Measurements from ENCODE around the gene GMDS. TPM values are rescaled to one million over a fixed set of nuclear protein-coding genes. Genes with fewer than 3 reads are reported as not detected.

GMDS gene
- total and polyA plus RNA-seq, 2 donors = 19.9 to 28.4 TPM

DNA sequence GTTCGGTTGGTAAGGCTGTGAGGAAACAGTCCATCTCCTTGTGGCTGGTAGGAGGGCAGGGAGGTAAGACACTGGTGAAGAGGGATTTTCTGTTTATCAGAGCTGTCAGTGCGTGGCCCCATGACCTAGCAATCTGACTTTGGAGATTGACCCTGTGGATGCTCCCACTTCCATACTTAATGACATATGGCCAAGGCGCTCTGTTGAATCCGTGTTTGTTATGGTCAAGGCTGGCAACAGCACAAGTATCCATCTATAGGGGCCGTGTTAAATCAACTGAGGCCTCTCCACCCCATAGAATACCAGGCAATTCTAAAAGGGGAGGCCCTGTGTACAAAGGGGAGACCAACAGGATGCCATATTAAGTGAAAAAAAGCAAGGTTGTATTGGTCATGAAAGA is 661.3 kb downstream of the GMDS start:
- no peaks in the 10 kb centered on the region for H3K9me3 ChIP-seq (ENCODE audit: control insufficient read depth in 2 of 2, insufficient read depth in 1 of 2, low read length in 1 of 2)
- H3K27me3 ChIP-seq (ENCODE audit: control insufficient read depth in 2 of 2, insufficient read depth in 1 of 2, low read length in 1 of 2) = peaks cover 0 to 6% of the 10 kb centered on the region in 2 donors
- H3K27ac ChIP-seq (ENCODE audit: low read depth in 1 of 2, low read length in 1 of 2) = no peak overlapping the region
- 77% methylated on average over 5 of the region's 5 CpGs for WGBS
- peaks cover 0 to 5% of the 10 kb centered on the region in 2 donors for H3K4me1 ChIP-seq (ENCODE audit: control insufficient read depth in 2 of 2, insufficient read depth in 2 of 2, low read length in 2 of 2)
- no peaks in the 10 kb centered on the region for H3K36me3 ChIP-seq (ENCODE audit: control insufficient read depth in 2 of 2, insufficient read depth in 2 of 2, low read length in 1 of 2)
- no peak for DNase-seq (ENCODE audit: low read depth in 6 of 9, low spot score in 9 of 9)
- no peak overlapping the region for H3K4me3 ChIP-seq (ENCODE audit: low read length in 2 of 2)

DNA sequence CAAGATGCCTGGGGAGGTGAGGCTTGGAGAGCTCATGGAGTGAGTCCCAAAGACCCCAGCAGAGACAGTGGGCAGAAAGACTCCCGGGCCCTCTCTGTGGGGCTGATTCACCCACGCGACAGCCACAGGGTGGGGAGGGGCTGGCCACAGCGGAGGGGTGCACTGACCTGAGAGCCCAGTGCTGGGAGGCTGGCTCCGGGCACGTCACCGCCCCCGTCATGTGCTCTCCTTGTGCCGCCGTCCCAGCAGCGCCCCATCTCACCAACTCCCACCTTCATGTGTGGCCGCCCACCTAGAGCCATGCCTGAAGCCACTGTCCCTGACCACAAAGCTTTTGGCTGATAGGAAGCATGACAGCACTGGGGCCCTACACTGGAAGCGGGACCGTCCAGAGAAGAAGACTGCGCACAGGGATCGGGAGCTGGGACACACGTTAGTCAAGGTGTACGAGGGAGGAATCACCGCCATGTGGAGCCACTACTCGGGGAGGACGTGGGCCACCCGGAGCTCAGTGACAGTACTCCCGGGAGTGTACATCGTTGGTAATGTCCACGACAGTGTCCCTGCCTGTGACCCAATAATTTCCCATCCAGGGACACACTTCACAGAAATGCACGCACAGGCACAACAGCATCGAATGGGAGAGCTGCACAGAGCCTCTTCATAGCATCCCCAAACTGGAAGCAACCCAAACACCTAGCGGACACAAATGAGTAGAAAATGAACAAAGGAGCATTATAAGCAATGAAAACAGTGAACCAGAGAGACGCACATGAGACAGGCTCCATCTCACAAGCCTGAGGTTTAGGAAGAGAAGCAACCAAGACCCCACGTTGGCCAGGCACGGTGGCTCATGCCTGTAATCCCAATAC is 664.0 kb downstream of the GMDS start:
- DNase-seq (ENCODE audit: low read depth in 6 of 9, low spot score in 9 of 9) = no peak
- WGBS = 95% methylated on average over 31 of the region's 31 CpGs
- peaks cover 0 to 5% of the 10 kb centered on the region in 2 donors for H3K4me1 ChIP-seq (ENCODE audit: control insufficient read depth in 2 of 2, insufficient read depth in 2 of 2, low read length in 2 of 2)

DNA sequence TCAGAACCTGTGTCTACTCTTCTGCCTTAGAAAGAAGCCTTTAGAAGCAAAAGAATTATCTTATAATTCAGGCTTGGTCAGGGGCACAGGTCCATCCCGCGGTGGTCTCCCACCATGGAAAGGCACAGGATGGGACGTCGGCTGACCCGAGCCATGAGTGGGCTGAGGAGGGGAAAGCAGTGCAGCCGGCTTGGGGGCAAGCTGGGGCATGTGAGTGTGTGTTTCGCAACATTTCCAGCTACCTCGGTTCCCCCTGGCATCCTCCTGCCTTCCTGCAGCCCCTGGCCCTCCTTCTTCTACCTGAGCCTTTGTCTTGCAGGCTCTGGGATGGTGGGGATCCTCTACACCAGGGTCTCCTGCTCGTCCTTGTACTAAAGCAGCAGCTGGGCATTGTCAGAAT is 664.8 kb downstream of the GMDS start:
- peaks cover 0 to 5% of the 10 kb centered on the region in 2 donors for H3K4me1 ChIP-seq (ENCODE audit: control insufficient read depth in 2 of 2, insufficient read depth in 2 of 2, low read length in 2 of 2)
- DNase-seq (ENCODE audit: low read depth in 6 of 9, low spot score in 9 of 9) = no peak
- H3K4me3 ChIP-seq (ENCODE audit: low read length in 2 of 2) = no peak overlapping the region
- H3K9me3 ChIP-seq (ENCODE audit: control insufficient read depth in 2 of 2, insufficient read depth in 1 of 2, low read length in 1 of 2) = no peaks in the 10 kb centered on the region
- peaks cover 0 to 6% of the 10 kb centered on the region in 2 donors for H3K27me3 ChIP-seq (ENCODE audit: control insufficient read depth in 2 of 2, insufficient read depth in 1 of 2, low read length in 1 of 2)
- 81% methylated on average over 9 of the region's 9 CpGs for WGBS
- H3K36me3 ChIP-seq (ENCODE audit: control insufficient read depth in 2 of 2, insufficient read depth in 2 of 2, low read length in 1 of 2) = no peaks in the 10 kb centered on the region
- H3K27ac ChIP-seq (ENCODE audit: low read depth in 1 of 2, low read length in 1 of 2) = no peak overlapping the region

More for the DNA sequence above, 664.0 kb downstream of the GMDS start:
- H3K4me3 ChIP-seq (ENCODE audit: low read length in 2 of 2) = no peak overlapping the region
- no peak overlapping the region for H3K27ac ChIP-seq (ENCODE audit: low read depth in 1 of 2, low read length in 1 of 2)
- H3K27me3 ChIP-seq (ENCODE audit: control insufficient read depth in 2 of 2, insufficient read depth in 1 of 2, low read length in 1 of 2) = peaks cover 0 to 8% of the 10 kb centered on the region in 2 donors
- H3K9me3 ChIP-seq (ENCODE audit: control insufficient read depth in 2 of 2, insufficient read depth in 1 of 2, low read length in 1 of 2) = no peaks in the 10 kb centered on the region
- H3K36me3 ChIP-seq (ENCODE audit: control insufficient read depth in 2 of 2, insufficient read depth in 2 of 2, low read length in 1 of 2) = no peaks in the 10 kb centered on the region

DNA sequence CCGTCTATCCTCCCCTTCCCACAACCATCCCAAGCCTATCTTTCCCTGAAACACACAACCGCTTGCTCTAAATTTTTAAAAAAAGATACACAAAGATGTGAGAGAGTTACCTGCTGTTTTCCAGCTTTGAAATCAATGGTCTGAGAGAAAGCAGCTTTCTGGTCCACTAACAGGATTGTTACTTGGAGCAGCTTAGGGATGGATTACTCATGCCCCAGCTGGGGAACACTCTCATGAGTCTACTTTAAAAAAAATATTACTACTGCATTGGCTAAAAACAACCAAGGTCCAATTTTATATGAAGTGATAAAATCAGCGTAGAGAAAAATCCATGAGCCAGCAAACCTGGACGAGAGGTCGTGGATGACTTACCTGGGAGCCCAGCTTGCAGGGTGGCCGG is 665.3 kb downstream of the GMDS start:
- H3K36me3 ChIP-seq (ENCODE audit: control insufficient read depth in 2 of 2, insufficient read depth in 2 of 2, low read length in 1 of 2) = no peaks in the 10 kb centered on the region
- WGBS = 93% methylated on average over 6 of the region's 6 CpGs
- no peaks in the 10 kb centered on the region for H3K9me3 ChIP-seq (ENCODE audit: control insufficient read depth in 2 of 2, insufficient read depth in 1 of 2, low read length in 1 of 2)
- no peak overlapping the region for H3K27ac ChIP-seq (ENCODE audit: low read depth in 1 of 2, low read length in 1 of 2)
- DNase-seq (ENCODE audit: low read depth in 6 of 9, low spot score in 9 of 9) = no peak
- peaks cover 0 to 2% of the 10 kb centered on the region in 2 donors for H3K27me3 ChIP-seq (ENCODE audit: control insufficient read depth in 2 of 2, insufficient read depth in 1 of 2, low read length in 1 of 2)
- peaks cover 0 to 7% of the 10 kb centered on the region in 2 donors for H3K4me1 ChIP-seq (ENCODE audit: control insufficient read depth in 2 of 2, insufficient read depth in 2 of 2, low read length in 2 of 2)
- H3K4me3 ChIP-seq (ENCODE audit: low read length in 2 of 2) = no peak overlapping the region

DNA sequence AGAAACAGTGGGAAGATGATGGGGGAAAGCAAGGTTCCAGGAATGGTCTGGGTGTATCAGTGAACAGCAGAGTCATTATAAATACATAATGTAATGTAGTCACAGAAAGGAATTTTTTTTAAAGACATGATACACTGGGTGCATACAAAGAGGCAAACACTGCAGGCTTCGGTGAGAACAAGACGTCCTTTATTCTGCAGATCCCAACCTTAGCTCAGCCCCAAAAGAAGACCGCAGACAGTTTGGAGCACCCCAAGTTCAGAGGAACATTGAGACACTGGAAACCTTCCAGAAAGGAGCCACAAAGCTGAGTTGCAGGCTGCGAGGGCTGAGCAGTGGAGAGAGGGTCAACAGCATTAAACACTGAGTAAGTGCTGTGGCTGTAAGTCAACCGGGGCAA is 666.3 kb downstream of the GMDS start:
- WGBS = 96% methylated on average over 5 of the region's 5 CpGs
- Histone ChIP-seq H3K36me3 (ENCODE audit: control insufficient read depth in 2 of 2, insufficient read depth in 2 of 2, low read length in 1 of 2) (no peaks in the 10 kb centered on the region), H3K9me3 (ENCODE audit: control insufficient read depth in 2 of 2, insufficient read depth in 1 of 2, low read length in 1 of 2) (no peaks in the 10 kb centered on the region), H3K4me1 (ENCODE audit: control insufficient read depth in 2 of 2, insufficient read depth in 2 of 2, low read length in 2 of 2) (peaks cover 0 to 15% of the 10 kb centered on the region in 2 donors), H3K4me3 (ENCODE audit: low read length in 2 of 2) (no peak overlapping the region), H3K27me3 (ENCODE audit: control insufficient read depth in 2 of 2, insufficient read depth in 1 of 2, low read length in 1 of 2) (peaks cover 0 to 2% of the 10 kb centered on the region in 2 donors), H3K27ac (ENCODE audit: low read depth in 1 of 2, low read length in 1 of 2) (no peak overlapping the region)
- DNase-seq (ENCODE audit: low read depth in 6 of 9, low spot score in 9 of 9) = no peak

DNA sequence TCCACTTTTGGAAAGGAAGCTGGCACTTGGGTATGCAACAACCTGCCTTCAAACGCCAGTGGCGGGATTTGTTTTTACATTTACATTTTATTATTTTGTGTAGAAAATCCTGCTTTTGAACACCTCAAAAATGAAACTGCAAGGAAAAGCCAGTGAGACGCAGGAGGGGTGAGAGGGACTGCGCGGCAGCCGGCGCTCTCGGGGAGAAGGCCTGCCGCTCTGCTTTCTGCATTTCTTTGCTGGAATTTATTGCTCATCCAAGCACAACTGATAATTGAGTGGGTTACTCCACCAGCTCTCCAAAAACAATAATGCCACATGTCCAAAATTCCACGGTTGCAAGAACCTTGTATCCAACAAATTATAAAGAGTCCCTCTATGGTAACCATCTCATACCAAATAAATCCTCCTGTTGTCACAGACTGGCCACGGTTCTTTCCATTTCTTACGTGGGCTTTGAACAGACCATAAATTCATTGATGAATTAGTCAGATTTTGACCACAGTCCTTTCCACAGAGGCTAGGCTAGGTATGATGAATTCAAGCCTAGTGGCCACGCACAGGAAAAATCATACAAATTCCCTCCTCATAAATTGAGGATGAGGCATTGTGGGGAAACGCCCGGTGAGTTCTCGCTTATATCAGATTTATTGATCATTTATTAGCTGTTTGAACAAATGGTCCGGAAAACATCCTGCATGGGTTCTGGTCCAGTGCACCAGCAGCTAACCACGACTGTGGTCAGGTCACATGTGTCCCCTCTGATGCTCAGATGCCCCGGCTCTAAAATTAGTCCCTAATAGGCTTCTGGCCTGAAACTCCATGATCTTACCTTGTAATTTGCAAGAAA is 667.3 kb downstream of the GMDS start:
- WGBS = 89% methylated on average over 19 of the region's 19 CpGs
- DNase-seq (ENCODE audit: low read depth in 6 of 9, low spot score in 9 of 9) = no peak
- H3K27me3 ChIP-seq (ENCODE audit: control insufficient read depth in 2 of 2, insufficient read depth in 1 of 2, low read length in 1 of 2) = peaks cover 0 to 2% of the 10 kb centered on the region in 2 donors

DNA sequence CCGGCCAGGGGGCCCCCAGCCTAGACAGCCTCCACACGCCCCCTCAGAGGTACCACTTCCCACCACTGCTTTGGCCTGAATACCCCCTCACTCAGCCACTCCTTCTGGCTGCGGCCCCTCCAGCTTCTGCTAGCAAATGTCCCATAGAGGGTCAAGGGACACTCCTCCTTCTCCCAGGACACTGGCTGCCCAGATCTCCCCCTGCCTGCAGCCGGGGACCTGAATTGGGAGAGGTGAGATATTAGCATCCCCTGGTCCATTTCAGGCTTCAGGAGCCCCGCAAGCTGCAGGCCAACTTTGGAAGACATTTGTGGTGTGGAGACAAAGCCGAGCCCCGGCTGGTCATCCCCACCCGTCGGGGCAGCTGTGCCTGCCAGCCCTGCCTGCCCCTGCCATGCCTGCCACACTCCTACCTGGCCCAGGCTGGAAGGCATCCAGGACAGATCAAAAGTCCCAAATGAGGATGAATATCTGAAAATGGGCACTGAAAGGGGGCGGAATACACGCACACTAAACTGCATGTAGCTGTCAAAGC is 668.2 kb downstream of the GMDS start:
- H3K4me1 ChIP-seq (ENCODE audit: control insufficient read depth in 2 of 2, insufficient read depth in 2 of 2, low read length in 2 of 2) = peaks cover 0 to 17% of the 10 kb centered on the region in 2 donors
- no peak for DNase-seq (ENCODE audit: low read depth in 6 of 9, low spot score in 9 of 9)

More for the DNA sequence above, 667.3 kb downstream of the GMDS start:
- H3K36me3 ChIP-seq (ENCODE audit: control insufficient read depth in 2 of 2, insufficient read depth in 2 of 2, low read length in 1 of 2) = no peaks in the 10 kb centered on the region
- peaks cover 0 to 17% of the 10 kb centered on the region in 2 donors for H3K4me1 ChIP-seq (ENCODE audit: control insufficient read depth in 2 of 2, insufficient read depth in 2 of 2, low read length in 2 of 2)
- no peak overlapping the region for H3K4me3 ChIP-seq (ENCODE audit: low read length in 2 of 2)
- no peaks in the 10 kb centered on the region for H3K9me3 ChIP-seq (ENCODE audit: control insufficient read depth in 2 of 2, insufficient read depth in 1 of 2, low read length in 1 of 2)
- no peak overlapping the region for H3K27ac ChIP-seq (ENCODE audit: low read depth in 1 of 2, low read length in 1 of 2)

DNA sequence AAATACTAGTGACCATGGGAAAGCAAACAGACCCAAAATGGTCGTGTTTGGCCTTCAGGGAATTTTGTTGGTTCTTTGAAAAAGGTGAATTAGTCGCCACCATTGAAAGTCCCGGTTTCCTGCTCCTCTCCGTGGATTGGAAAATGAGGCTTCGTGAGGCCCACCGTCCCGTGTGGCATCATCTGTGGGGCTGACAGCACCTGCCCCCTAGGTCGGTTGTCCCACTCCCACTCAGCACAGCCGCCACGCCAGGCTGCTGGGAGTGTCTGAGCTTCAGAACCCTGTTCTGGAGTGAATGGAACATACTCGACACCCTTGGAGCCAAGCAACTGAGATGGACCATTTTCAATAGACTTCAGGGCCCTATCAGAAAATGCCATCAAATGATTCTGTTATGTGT is 668.7 kb downstream of the GMDS start:
- peaks cover 0 to 2% of the 10 kb centered on the region in 2 donors for H3K27me3 ChIP-seq (ENCODE audit: control insufficient read depth in 2 of 2, insufficient read depth in 1 of 2, low read length in 1 of 2)
- no peak overlapping the region for H3K4me3 ChIP-seq (ENCODE audit: low read length in 2 of 2)
- no peak overlapping the region for H3K27ac ChIP-seq (ENCODE audit: low read depth in 1 of 2, low read length in 1 of 2)
- WGBS = 96% methylated on average over 11 of the region's 11 CpGs
- H3K4me1 ChIP-seq (ENCODE audit: control insufficient read depth in 2 of 2, insufficient read depth in 2 of 2, low read length in 2 of 2) = peaks cover 0 to 17% of the 10 kb centered on the region in 2 donors
- no peaks in the 10 kb centered on the region for H3K9me3 ChIP-seq (ENCODE audit: control insufficient read depth in 2 of 2, insufficient read depth in 1 of 2, low read length in 1 of 2)
- H3K36me3 ChIP-seq (ENCODE audit: control insufficient read depth in 2 of 2, insufficient read depth in 2 of 2, low read length in 1 of 2) = no peaks in the 10 kb centered on the region
- no peak for DNase-seq (ENCODE audit: low read depth in 6 of 9, low spot score in 9 of 9)

More for the DNA sequence above, 668.2 kb downstream of the GMDS start:
- H3K27ac ChIP-seq (ENCODE audit: low read depth in 1 of 2, low read length in 1 of 2) = no peak overlapping the region
- no peaks in the 10 kb centered on the region for H3K36me3 ChIP-seq (ENCODE audit: control insufficient read depth in 2 of 2, insufficient read depth in 2 of 2, low read length in 1 of 2)
- 96% methylated on average over 11 of the region's 11 CpGs for WGBS
- H3K27me3 ChIP-seq (ENCODE audit: control insufficient read depth in 2 of 2, insufficient read depth in 1 of 2, low read length in 1 of 2) = peaks cover 0 to 2% of the 10 kb centered on the region in 2 donors
- no peaks in the 10 kb centered on the region for H3K9me3 ChIP-seq (ENCODE audit: control insufficient read depth in 2 of 2, insufficient read depth in 1 of 2, low read length in 1 of 2)
- no peak overlapping the region for H3K4me3 ChIP-seq (ENCODE audit: low read length in 2 of 2)
